GM12891 (cell line): ENCODE measurements around the gene SLC15A4.
"Not testable (repeated sequence)": the region's sequence is repeated elsewhere in the genome, so short reads cannot be mapped to it uniquely, and the experiment has no call there.

Experiments used
- DNase-seq: peaks from one replicate; pipeline ENCODE4 v3.0.0; 2011; ENCODE audit warnings: low spot score; ENCODE audit not compliant: insufficient read length
- FAIRE-seq: peaks from 2 replicates; lab custom pipeline; 2011; peaks lifted over from hg19 to GRCh38; lab: Jason Lieb, UNC
- PAX5 ChIP-seq: IDR thresholded peaks from 2 replicates; pipeline ENCODE4 v1.6.1; 2011; ENCODE audit warnings: low read length, moderate library complexity, mild to moderate bottlenecking; ENCODE audit not compliant: insufficient read depth, severe bottlenecking
- POLR2A ChIP-seq: IDR thresholded peaks from 2 replicates; pipeline ENCODE4 v1.6.1; 2011; ENCODE audit warnings: low read depth, low read length, control low read depth
- POLR2AphosphoS5 ChIP-seq: IDR thresholded peaks from 2 replicates; pipeline ENCODE4 v1.6.1; 2011; ENCODE audit warnings: low read depth, low read length, control low read depth
- POU2F2 ChIP-seq: IDR thresholded peaks from 2 replicates; pipeline ENCODE4 v1.6.1; 2011; ENCODE audit warnings: low read depth, mild to moderate bottlenecking, control low read depth, low read length, moderate library complexity
- SPI1 ChIP-seq: IDR thresholded peaks from 2 replicates; pipeline ENCODE4 v1.6.1; 2011; ENCODE audit warnings: low read depth, low read length, control low read depth
- TAF1 ChIP-seq: IDR thresholded peaks from 2 replicates; pipeline ENCODE4 v1.6.1; 2011; ENCODE audit warnings: low read depth, low read length, control low read depth

Gene SLC15A4

DNA sequence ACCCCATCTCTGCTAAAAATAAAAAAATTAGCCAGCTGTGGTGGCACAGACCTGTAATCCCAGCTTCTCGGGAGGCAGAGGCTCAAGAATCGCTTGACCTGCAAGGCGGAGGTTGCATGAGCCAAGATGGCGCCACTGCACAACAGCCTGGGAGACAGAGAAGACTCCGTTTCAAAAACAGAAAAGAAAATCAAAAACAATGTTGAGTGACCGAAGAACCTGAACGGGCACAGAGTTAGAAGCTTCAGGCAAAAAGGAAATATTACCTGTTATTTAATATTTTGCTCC is 33.0 kb upstream of the SLC15A4 start:
- no peak for DNase-seq
- no peak for FAIRE-seq
- no peak for TF ChIP-seq TAF1
- no peak for TF ChIP-seq PAX5

DNA sequence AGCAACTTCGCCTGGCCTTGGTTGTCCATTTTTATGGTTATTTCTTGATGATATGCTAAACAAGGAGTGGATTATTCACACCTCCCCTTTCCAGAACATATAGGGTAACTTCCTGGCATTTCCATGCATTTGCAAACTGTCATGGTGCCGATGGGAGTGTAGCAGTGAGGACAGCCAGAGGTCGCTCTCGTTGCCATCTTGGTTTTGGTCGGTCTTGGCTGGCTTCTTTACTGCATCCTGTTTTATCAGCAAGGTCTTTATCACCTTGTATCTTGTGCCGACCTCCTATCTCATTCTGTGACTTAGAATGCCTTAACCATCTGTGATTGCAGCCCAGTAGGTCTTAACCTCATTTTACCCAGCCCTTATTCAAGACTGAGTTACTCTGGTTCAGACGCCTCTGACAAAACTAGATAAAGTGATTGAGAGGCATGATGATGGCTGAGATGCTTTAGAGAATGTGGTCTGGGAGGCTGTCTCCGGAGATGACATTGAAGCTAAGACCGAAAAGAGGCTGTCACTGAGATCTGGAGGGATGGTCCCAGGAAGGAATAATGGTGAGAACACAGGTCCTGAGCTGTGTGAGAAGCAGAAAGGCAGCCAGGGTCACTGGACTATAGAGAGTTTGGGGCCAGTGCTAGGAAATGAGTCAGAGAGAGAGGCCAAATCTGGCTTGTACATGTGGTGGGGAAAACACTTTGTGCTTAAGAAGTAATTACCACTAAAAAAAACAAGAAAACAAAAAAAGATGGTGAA is 32.5 kb upstream of the SLC15A4 start:
- FAIRE-seq (peak; percentile 94), DNase-seq (no peak)
- TF ChIP-seq SPI1 = no peak
- 0 out of 2 replicates have a peak, but pooled peaks have one; percentile 43 for TF ChIP-seq TAF1
- no peak for TF ChIP-seq POLR2A
- TF ChIP-seq PAX5 = peak; percentile 55
- 0 out of 2 replicates have a peak, but pooled peaks have one; percentile 31 for TF ChIP-seq POLR2AphosphoS5
- 0 out of 2 replicates have a peak, but pooled peaks have one; percentile 29 for TF ChIP-seq POU2F2

- FAIRE-seq (peak; percentile 13), DNase-seq (no peak)
- TF ChIP-seq PAX5 (peak; percentile 70), TAF1 (no peak; the same call in 1 of the 2 replicates)
These were observed 29.9 kb upstream of the SLC15A4 start for GRCh38 chr12:128853600-128854197.

GRCh38 chr12:128852885-128853599 is 29.3 kb upstream of the SLC15A4 start, which contains the start of gene GLT1D1:
Gene GLT1D1, plus strand, starts transcription at chr12:128853478. Its CDS starts 104 bp downstream, at chr12:128853582.
- TF ChIP-seq POLR2A = no peak
- no peak for TF ChIP-seq SPI1
- TF ChIP-seq POLR2AphosphoS5 = no peak
- no peak for TF ChIP-seq POU2F2
- TF ChIP-seq PAX5 = no peak
- no peak for TF ChIP-seq TAF1
- no peak for DNase-seq
- FAIRE-seq = peak; percentile 51

DNA sequence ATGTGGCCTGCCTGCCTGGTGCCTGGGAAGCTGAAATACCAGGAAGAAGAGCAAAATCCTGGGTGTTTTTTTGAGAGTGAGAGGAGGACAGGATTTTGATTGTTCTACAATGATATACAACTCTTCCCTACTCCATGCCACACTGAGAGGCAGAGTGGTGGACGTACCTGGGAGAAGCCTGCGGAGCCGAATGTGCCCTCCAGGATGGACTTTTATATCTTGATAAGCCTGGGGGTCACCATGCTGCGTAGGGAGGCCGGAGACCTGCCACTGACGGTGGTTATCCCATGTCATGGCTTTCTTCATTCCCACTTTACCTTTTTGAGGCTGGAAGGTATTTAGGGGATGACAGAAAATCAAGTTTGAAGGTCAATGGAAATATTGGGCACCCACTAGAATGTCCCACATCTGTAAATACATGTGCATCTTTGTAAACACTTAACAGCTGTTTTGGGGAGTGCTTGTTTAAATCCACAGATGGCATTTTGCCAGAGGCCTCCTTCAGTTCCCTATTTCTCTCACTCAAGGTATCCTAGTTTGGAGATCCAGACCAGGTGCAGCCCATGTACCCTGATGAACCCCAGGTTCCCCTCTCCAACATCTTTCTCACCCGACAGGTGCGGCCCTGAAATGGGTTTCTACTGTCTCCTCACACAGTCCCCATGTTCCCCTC is 28.4 kb upstream of the SLC15A4 start:
- TF ChIP-seq TAF1 = no peak
- no peak for TF ChIP-seq SPI1
- no peak for TF ChIP-seq POLR2A
- no peak for TF ChIP-seq POU2F2
- TF ChIP-seq POLR2AphosphoS5 = no peak
- TF ChIP-seq PAX5 = no peak
- no peak for DNase-seq
- peak; percentile 64 for FAIRE-seq

DNA sequence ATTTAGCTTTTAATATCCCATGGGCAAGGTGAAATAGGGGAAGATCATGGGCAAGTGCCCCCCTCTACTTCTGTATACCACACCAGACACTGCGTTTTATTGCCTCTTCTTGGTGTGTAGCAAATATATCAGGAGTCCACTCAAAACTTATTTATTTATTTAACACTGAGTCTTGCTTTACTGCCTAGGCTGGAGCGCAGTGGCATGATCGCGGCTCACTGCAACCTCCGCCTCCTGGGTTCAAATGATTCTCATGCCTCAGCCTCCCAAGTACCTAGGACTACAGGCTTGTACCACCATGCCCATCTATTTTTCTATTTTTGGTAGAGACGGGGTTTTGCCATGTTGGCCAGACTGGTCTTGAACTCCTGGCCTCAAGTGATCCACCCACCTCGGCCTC is 27.7 kb upstream of the SLC15A4 start:
- FAIRE-seq, DNase-seq: not testable (repeated sequence)

DNA sequence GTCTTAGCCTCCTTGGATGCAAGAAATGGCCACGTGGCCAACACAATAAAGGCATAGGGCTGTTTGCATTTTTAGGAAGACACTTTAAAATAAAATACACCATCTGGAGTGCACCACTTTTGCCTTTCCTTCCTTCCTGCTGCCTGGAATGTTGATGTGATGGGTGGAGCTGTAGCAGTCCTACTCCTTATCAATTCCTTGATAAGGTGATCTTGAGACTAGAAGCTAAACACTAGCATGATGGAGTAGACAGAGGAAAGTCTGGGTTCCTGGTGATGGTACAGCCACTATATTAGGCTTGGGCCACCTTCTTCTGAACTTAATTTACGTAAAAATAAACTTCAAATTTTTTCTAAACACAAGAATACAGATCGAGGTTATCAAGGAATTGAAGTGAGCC is 26.6 kb upstream of the SLC15A4 start:
- FAIRE-seq = no peak
- TF ChIP-seq SPI1 (no peak), PAX5 (no peak), POLR2AphosphoS5 (no peak), POLR2A (no peak), POU2F2 (no peak), TAF1 (no peak)
- no peak for DNase-seq

DNA sequence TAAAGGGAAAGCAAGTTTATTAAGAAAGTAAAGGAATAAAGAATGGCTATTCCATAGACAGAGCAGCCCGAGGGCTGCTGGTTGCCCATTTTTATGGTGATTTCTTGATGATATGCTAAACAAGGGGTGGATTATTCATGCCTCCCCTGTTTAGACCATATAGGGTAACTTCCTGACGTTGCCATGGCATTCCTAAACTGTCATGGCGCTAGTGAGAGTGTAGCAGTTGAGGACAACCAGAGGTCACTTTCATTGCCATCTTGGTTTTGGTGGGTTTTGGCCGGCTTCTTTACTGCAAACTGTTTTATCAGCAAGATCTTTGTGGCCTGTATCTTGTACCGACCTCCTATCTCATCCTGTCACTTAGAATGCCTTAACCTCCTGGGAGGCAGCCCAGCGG is 26.0 kb upstream of the SLC15A4 start:
- not testable (repeated sequence) for DNase-seq, FAIRE-seq

DNA sequence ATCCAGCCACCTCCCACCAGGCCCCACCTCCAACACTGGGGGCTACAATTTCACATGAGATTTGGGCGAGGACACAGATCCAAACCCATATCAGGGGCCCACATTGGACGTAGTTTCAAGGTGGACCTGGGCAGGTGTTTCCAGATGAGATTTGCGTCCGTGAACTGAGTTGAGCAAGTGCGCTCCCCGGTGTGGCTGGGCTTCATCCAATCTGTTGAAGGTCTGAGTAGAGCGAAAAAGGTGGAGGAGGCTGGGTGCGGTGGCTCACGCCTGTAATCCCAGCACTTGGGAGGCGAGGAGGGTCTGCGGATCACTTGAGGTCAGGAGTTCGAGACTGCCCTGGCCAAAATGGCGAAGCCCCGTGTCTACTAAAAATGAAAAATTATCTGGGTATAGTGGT is 24.6 kb upstream of the SLC15A4 start:
- DNase-seq (no peak), FAIRE-seq (no peak)
- TF ChIP-seq TAF1 = no peak
- no peak for TF ChIP-seq POLR2AphosphoS5
- no peak for TF ChIP-seq PAX5
- no peak for TF ChIP-seq SPI1
- no peak for TF ChIP-seq POLR2A
- TF ChIP-seq POU2F2 = no peak

GRCh38 chr12:128846671-128847070 is 22.9 kb upstream of the SLC15A4 start:
- not testable (repeated sequence) for FAIRE-seq, DNase-seq

DNA sequence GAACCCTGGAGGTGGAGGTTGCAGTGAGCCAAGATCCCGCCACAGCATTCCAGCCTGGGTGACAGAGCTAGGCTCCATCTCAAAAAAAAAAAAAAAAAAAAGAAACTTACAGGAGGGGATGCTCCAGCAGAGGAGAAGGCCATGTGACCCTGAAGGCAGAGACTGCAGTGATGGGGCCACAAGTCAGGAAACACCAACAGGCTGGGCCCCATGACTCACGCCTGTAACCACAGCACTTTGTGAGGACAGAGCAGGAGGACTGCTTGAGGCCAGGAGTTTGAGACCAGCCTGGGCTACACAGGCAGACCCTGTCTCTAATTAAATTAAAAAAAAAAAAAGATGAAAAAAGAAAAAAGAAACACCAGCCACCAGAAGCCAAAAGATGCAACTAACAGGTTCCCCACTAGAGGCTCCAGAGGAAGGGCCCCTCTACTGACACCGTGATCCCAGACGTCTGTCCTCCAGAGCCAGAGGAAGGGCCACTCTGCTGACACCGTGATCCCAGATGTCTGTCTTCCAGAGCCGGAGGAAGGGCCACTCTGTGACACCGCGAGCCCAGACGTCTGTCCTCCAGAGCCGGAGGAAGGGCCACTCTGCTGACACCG is 20.4 kb upstream of the SLC15A4 start:
- FAIRE-seq = no peak
- no peak for DNase-seq
- TF ChIP-seq POLR2AphosphoS5 = no peak
- no peak for TF ChIP-seq PAX5
- no peak for TF ChIP-seq POU2F2
- TF ChIP-seq SPI1 = no peak
- TF ChIP-seq TAF1 = no peak
